ENCODE measurements around the gene THBD. TPM values are rescaled to one million over a fixed set of nuclear protein-coding genes. Genes with fewer than 3 reads are reported as not detected.

The THBD gene
- total RNA-seq, result 100 to 1,000 TPM in 3 of 4 donors, 10 to 100 TPM in 1; 39.7 to 329 (median 241) TPM

- peak; percentile 51 to 90 (median 85) for TF ChIP-seq POLR2AphosphoS5 (IDR thresholded peaks at IDR 0.05)
- TF ChIP-seq CTCF (IDR thresholded peaks at IDR 0.05), result no peak
- TF ChIP-seq POLR2A (IDR thresholded peaks at IDR 0.05), result peak; percentile 72 to 81
- no peak for TF ChIP-seq EP300 (IDR thresholded peaks at IDR 0.05)
- Histone ChIP-seq H3K4me1 (peaks cover 71% of the 10 kb centered on the region), H3K36me3 (no peaks in the 10 kb centered on the region), H3K4me3 (peak within 1 kb of the TSS; percentile 69), H3K27me3 (peaks cover 25% of the 10 kb centered on the region), H3K27ac (peak within 1 kb of the TSS; percentile 95), H3K9me3 (no peaks in the 10 kb centered on the region)
- DNase-seq (ENCODE audit: low spot score in 2 of 2), result peak; percentile 86 to 89
- WGBS, result 0% methylated on average over 6 of the region's 79 CpGs
These were observed at the start of gene THBD for GRCh38 chr20:23049201-23050075. THBD (minus strand) TSS chr20:23049672; CDS start chr20:23049504, 168 bp downstream.

- H3K27ac ChIP-seq, result peak overlapping the region; percentile 84
- H3K9me3 ChIP-seq, result no peaks in the 10 kb centered on the region
- TF ChIP-seq CTCF (IDR thresholded peaks at IDR 0.05), result no peak
- no peak for TF ChIP-seq POLR2AphosphoS5 (IDR thresholded peaks at IDR 0.05)
- no peak for TF ChIP-seq EP300 (IDR thresholded peaks at IDR 0.05)
- no peak for TF ChIP-seq POLR2A (IDR thresholded peaks at IDR 0.05)
- WGBS, result 84% methylated on average over 15 of the region's 16 CpGs
- DNase-seq (ENCODE audit: low spot score in 2 of 2), result peak in 1 of 2 donors; percentile 57
- H3K4me1 ChIP-seq, result peaks cover 88% of the 10 kb centered on the region
- no peaks in the 10 kb centered on the region for H3K36me3 ChIP-seq
- H3K4me3 ChIP-seq, result no peak overlapping the region
- H3K27me3 ChIP-seq, result no peaks in the 10 kb centered on the region
These were observed 48.4 kb upstream of the THBD start for GRCh38 chr20:23097636-23098580.

- Histone ChIP-seq H3K27me3 (no peaks in the 10 kb centered on the region), H3K27ac (peak overlapping the region; percentile 85), H3K36me3 (no peaks in the 10 kb centered on the region), H3K9me3 (no peaks in the 10 kb centered on the region), H3K4me1 (peaks cover 81% of the 10 kb centered on the region), H3K4me3 (no peak overlapping the region)
- DNase-seq (ENCODE audit: low spot score in 2 of 2), result peak in 1 of 2 donors; percentile 47
- 70% methylated on average over 10 of the region's 11 CpGs for WGBS
- TF ChIP-seq POLR2AphosphoS5 (IDR thresholded peaks at IDR 0.05) (peak in 1 of 3 donors; percentile 40), POLR2A (IDR thresholded peaks at IDR 0.05) (no peak), CTCF (IDR thresholded peaks at IDR 0.05) (no peak)
These were observed 47.6 kb upstream of the THBD start for GRCh38 chr20:23096986-23097520.

GRCh38 chr20:23096097-23096496 is 46.6 kb upstream of the THBD start:
- Histone ChIP-seq H3K9me3 (no peaks in the 10 kb centered on the region), H3K27me3 (no peaks in the 10 kb centered on the region), H3K4me1 (peaks cover 73% of the 10 kb centered on the region), H3K27ac (peak overlapping the region; percentile 85), H3K36me3 (no peaks in the 10 kb centered on the region), H3K4me3 (no peak overlapping the region)
- no peak for TF ChIP-seq EP300 (IDR thresholded peaks at IDR 0.05)
- TF ChIP-seq POLR2AphosphoS5 (IDR thresholded peaks at IDR 0.05), result no peak
- TF ChIP-seq POLR2A (IDR thresholded peaks at IDR 0.05), result no peak
- no peak for TF ChIP-seq CTCF (IDR thresholded peaks at IDR 0.05)
- 90% methylated on average over 3 of the region's 3 CpGs for WGBS
- no peak for DNase-seq (ENCODE audit: low spot score in 2 of 2)
